Endothelial cell (in vitro differentiated cells): ENCODE results near the gene ATP10A. TPM values are rescaled to one million over a fixed set of nuclear protein-coding genes. Genes with fewer than 3 reads are reported as not detected.

ENCODE experiments used
- DNase-seq: peaks from one replicate; pipeline ENCODE4 v3.0.0; 2021; ENCODE audit warnings: low spot score
- H3K27ac Mint-ChIP-seq: one replicate; pipeline ENCODE4 v1.8.0; 2021; ENCODE audit warnings: mixed read lengths, inconsistent platforms; ENCODE audit not compliant: unreplicated experiment
- H3K27me3 Mint-ChIP-seq: one replicate; pipeline ENCODE4 v1.8.0; 2021; ENCODE audit warnings: mild to moderate bottlenecking, moderate library complexity, mixed read lengths, inconsistent platforms; ENCODE audit not compliant: unreplicated experiment
- H3K36me3 Mint-ChIP-seq: one replicate; pipeline ENCODE4 v1.8.0; 2021; ENCODE audit warnings: mild to moderate bottlenecking, low read depth, mixed read lengths, inconsistent platforms; ENCODE audit not compliant: unreplicated experiment
- H3K4me1 Mint-ChIP-seq: one replicate; pipeline ENCODE4 v1.8.0; 2021; ENCODE audit warnings: mild to moderate bottlenecking, mixed read lengths, inconsistent platforms; ENCODE audit not compliant: unreplicated experiment
- H3K4me3 Mint-ChIP-seq: one replicate; pipeline ENCODE4 v1.8.0; 2021; ENCODE audit warnings: mild to moderate bottlenecking, mixed read lengths, inconsistent platforms; ENCODE audit not compliant: unreplicated experiment
- H3K9me3 Mint-ChIP-seq: one replicate; pipeline ENCODE4 v1.8.0; 2021; ENCODE audit warnings: mixed read lengths, inconsistent platforms; ENCODE audit not compliant: unreplicated experiment
- CTCF ChIP-seq: fragments of 200-600 bp; sonication (generic); IDR thresholded peaks from one replicate; pipeline ENCODE4 v1.5.0; 2021; ENCODE audit warnings: antibody characterized with exemption; ENCODE audit not compliant: unreplicated experiment
- total RNA-seq: library from RNA; stranded (reverse); fragmentation: NEBNext Ultra II Directional; extraction: Animal tissue kit (Norgen Biotek cat#: 25700); gene quantifications from one replicate; pipeline ENCODE4 v1.2.1, GENCODE V29; 2021; ENCODE audit not compliant: unreplicated experiment

Gene ATP10A
- total RNA-seq, 1 donor from 2014 or later: 0.13 TPM

- Mint-ChIP-seq H3K9me3 (no peaks in the 10 kb centered on the region), H3K27me3 (no peaks in the 10 kb centered on the region), H3K36me3 (no peaks in the 10 kb centered on the region), H3K27ac (no peak overlapping the region), H3K4me3 (no peak overlapping the region), H3K4me1 (no peaks in the 10 kb centered on the region)
- TF ChIP-seq CTCF: no peak
- DNase-seq: no peak
These were observed 129.9 kb downstream of the ATP10A start for GRCh38 chr15:25733036-25733855.

- Mint-ChIP-seq H3K4me1 (peaks cover 3% of the 10 kb centered on the region), H3K36me3 (no peaks in the 10 kb centered on the region), H3K27ac (no peak overlapping the region), H3K9me3 (no peaks in the 10 kb centered on the region), H3K4me3 (no peak overlapping the region), H3K27me3 (no peaks in the 10 kb centered on the region)
- DNase-seq: no peak
- no peak for TF ChIP-seq CTCF
These were observed 130.9 kb downstream of the ATP10A start for GRCh38 chr15:25732191-25732590.

GRCh38 chr15:25731411-25731810 is 131.7 kb downstream of the ATP10A start:
- Mint-ChIP-seq H3K27ac (no peak overlapping the region), H3K27me3 (no peaks in the 10 kb centered on the region), H3K4me1 (peaks cover 3% of the 10 kb centered on the region), H3K36me3 (no peaks in the 10 kb centered on the region), H3K4me3 (no peak overlapping the region), H3K9me3 (no peaks in the 10 kb centered on the region)
- no peak for DNase-seq
- no peak for TF ChIP-seq CTCF

- DNase-seq: no peak
- Mint-ChIP-seq H3K4me3 (no peak overlapping the region), H3K36me3 (no peaks in the 10 kb centered on the region), H3K9me3 (no peaks in the 10 kb centered on the region), H3K27me3 (no peaks in the 10 kb centered on the region), H3K4me1 (peaks cover 3% of the 10 kb centered on the region), H3K27ac (no peak overlapping the region)
- TF ChIP-seq CTCF: no peak
These were observed 132.2 kb downstream of the ATP10A start for GRCh38 chr15:25730918-25731317.

- H3K4me1 Mint-ChIP-seq: peaks cover 3% of the 10 kb centered on the region
- H3K36me3 Mint-ChIP-seq: no peaks in the 10 kb centered on the region
- DNase-seq: no peak
- peaks cover 1% of the 10 kb centered on the region for H3K27me3 Mint-ChIP-seq
- TF ChIP-seq CTCF: no peak
- no peaks in the 10 kb centered on the region for H3K9me3 Mint-ChIP-seq
- no peak overlapping the region for H3K4me3 Mint-ChIP-seq
- H3K27ac Mint-ChIP-seq: no peak overlapping the region
These were observed 134.3 kb downstream of the ATP10A start for GRCh38 chr15:25728816-25729215.
